Stimulated activated CD4-positive, alpha-beta T cell treated with anti-CD3 and anti-CD28 coated beads, Interleukin-15, amount 100 ng/mL, for 1 hour (primary cell): ENCODE data around the gene PCGF5.
"Not testable (repeated sequence)": the region's sequence is repeated elsewhere in the genome, so short reads cannot be mapped to it uniquely, and the experiment has no call there.

Source experiments
- DNase-seq, 2 donors: peaks; one replicate each; pipeline ENCODE4 v3.0.0-alpha.2; 2020; ENCODE audit warnings: low read depth in 1 of 2, low spot score in 1 of 2

Gene PCGF5

GRCh38 chr10:91323293-91323905 lies 102.9 kb downstream of the PCGF5 start:
- not testable (repeated sequence) for DNase-seq

- no peak for DNase-seq
Observed at GRCh38 chr10:91328320-91328984, 108.0 kb downstream of the PCGF5 start.
